SK-N-SH treated with all-trans-retinoic acid at 6 μM for 48 hours (cell line): Measurements from ENCODE around the gene ZBTB38.

Experiments used
- ATAC-seq: fragments of 200-7000 bp; cut with Tn5 transposase; 3 replicates; pipeline ENCODE4 v1.9.1; 2020; ENCODE audit warnings: mild to moderate bottlenecking, moderate library complexity
- ARNTL ChIP-seq: fragments of 450-650 bp; formaldehyde crosslinking; IDR thresholded peaks from 2 replicates; pipeline ENCODE4 v1.5.0; 2020; ENCODE audit warnings: low read depth, mild to moderate bottlenecking, moderate library complexity, borderline replicate concordance
- BACH2 ChIP-seq: fragments of 250-450 bp; sonication (Bioruptor Pico); IDR thresholded peaks from 2 replicates; pipeline ENCODE4 v1.9.0; 2021; ENCODE audit warnings: mild to moderate bottlenecking, borderline replicate concordance
- CSDC2 ChIP-seq: fragments of 250-450 bp; sonication (Bioruptor Pico); IDR thresholded peaks from 2 replicates; pipeline ENCODE4 v1.5.0; 2020; ENCODE audit warnings: mild to moderate bottlenecking, moderate library complexity
- ESRRG ChIP-seq: fragments of 250-450 bp; sonication (Bioruptor Pico); IDR thresholded peaks from 2 replicates; pipeline ENCODE4 v1.6.1; 2021; ENCODE audit warnings: mild to moderate bottlenecking
- ISL1 ChIP-seq: fragments of 250-450 bp; sonication (Bioruptor Pico); IDR thresholded peaks from 2 replicates; pipeline ENCODE4 v2.1.2; 2022; ENCODE audit warnings: mild to moderate bottlenecking, moderate library complexity
- OSR1 ChIP-seq: fragments of 250-450 bp; sonication (Bioruptor Pico); IDR thresholded peaks from 2 replicates; pipeline ENCODE4 v1.8.0; 2022; ENCODE audit warnings: moderate library complexity, mild to moderate bottlenecking, inconsistent platforms
- PATZ1 ChIP-seq: fragments of 250-450 bp; sonication (Bioruptor Pico); IDR thresholded peaks from 2 replicates; pipeline ENCODE4 v1.8.0; 2020; ENCODE audit warnings: mild to moderate bottlenecking, moderate library complexity, borderline replicate concordance
- POU6F1 ChIP-seq: fragments of 250-450 bp; sonication (Bioruptor Pico); IDR thresholded peaks from 2 replicates; pipeline ENCODE4 v1.8.0; 2021; ENCODE audit warnings: low read depth, mild to moderate bottlenecking, moderate library complexity, borderline replicate concordance
- RARB ChIP-seq: fragments of 250-450 bp; sonication (Bioruptor Pico); IDR thresholded peaks from 2 replicates; pipeline ENCODE4 v1.8.0; 2021; ENCODE audit warnings: mild to moderate bottlenecking, moderate library complexity
- SNAI2 ChIP-seq: fragments of 250-450 bp; sonication (Bioruptor Pico); IDR thresholded peaks from 2 replicates; pipeline ENCODE4 v1.5.0; 2020; ENCODE audit warnings: mild to moderate bottlenecking, moderate library complexity
- TCF4 ChIP-seq: fragments of 250-450 bp; sonication (Bioruptor Pico); IDR thresholded peaks from 2 replicates; pipeline ENCODE4 v1.8.0; 2021; ENCODE audit warnings: mild to moderate bottlenecking, moderate library complexity, borderline replicate concordance
- TOX ChIP-seq: fragments of 250-450 bp; sonication (Bioruptor Pico); IDR thresholded peaks from 2 replicates; pipeline ENCODE4 v1.8.0; 2021; ENCODE audit warnings: mild to moderate bottlenecking, moderate library complexity, borderline replicate concordance
- ZC3H10 ChIP-seq: fragments of 250-450 bp; sonication (Bioruptor Pico); IDR thresholded peaks from 2 replicates; pipeline ENCODE4 v1.5.1; 2021; ENCODE audit warnings: mild to moderate bottlenecking, moderate library complexity
- ZFP3 ChIP-seq: fragments of 250-450 bp; sonication (Bioruptor Pico); IDR thresholded peaks from 2 replicates; pipeline ENCODE4 v1.5.0; 2020; ENCODE audit warnings: mild to moderate bottlenecking, moderate library complexity
- ZFP30 ChIP-seq: fragments of 450-650 bp; formaldehyde crosslinking; IDR thresholded peaks from 2 replicates; pipeline ENCODE4 v1.5.0; 2022; ENCODE audit warnings: mild to moderate bottlenecking, moderate library complexity
- ZNF70 ChIP-seq: fragments of 450-650 bp; formaldehyde crosslinking; IDR thresholded peaks from 2 replicates; pipeline ENCODE4 v1.5.0; 2020; ENCODE audit warnings: mild to moderate bottlenecking, moderate library complexity
- ZNF8 ChIP-seq: fragments of 450-650 bp; formaldehyde crosslinking; IDR thresholded peaks from 2 replicates; pipeline ENCODE4 v1.5.0; 2020; ENCODE audit warnings: mild to moderate bottlenecking, moderate library complexity
- TF ChIP-seq, protein P1 (sequence below): fragments of 250-450 bp; sonication (Bioruptor Pico); IDR thresholded peaks from 2 replicates; pipeline ENCODE4 v1.5.1; 2021; ENCODE audit warnings: mild to moderate bottlenecking, moderate library complexity
- TF ChIP-seq, protein P2 (sequence below): fragments of 250-450 bp; sonication (Bioruptor Pico); IDR thresholded peaks from 2 replicates; pipeline ENCODE4 v1.5.1; 2020; ENCODE audit warnings: low read depth, mild to moderate bottlenecking, moderate library complexity

The ZBTB38 gene

GRCh38 chr3:141391991-141392316 lies 23.6 kb downstream of the ZBTB38 start:
- TF ChIP-seq PATZ1 (no peak), ZC3H10 (CRISPR knock-in tag) (no peak), TOX (no peak), POU6F1 (CRISPR knock-in tag) (no peak), ZNF70 (CRISPR knock-in tag) (no peak), ZFP3 (no peak), ARNTL (no peak), ESRRG (CRISPR knock-in tag) (no peak), TCF4 (CRISPR knock-in tag) (no peak), ZNF8 (CRISPR knock-in tag) (no peak), ZFP30 (CRISPR knock-in tag) (no peak), SNAI2 (CRISPR knock-in tag) (no peak)
- TF ChIP-seq, protein P1, sequence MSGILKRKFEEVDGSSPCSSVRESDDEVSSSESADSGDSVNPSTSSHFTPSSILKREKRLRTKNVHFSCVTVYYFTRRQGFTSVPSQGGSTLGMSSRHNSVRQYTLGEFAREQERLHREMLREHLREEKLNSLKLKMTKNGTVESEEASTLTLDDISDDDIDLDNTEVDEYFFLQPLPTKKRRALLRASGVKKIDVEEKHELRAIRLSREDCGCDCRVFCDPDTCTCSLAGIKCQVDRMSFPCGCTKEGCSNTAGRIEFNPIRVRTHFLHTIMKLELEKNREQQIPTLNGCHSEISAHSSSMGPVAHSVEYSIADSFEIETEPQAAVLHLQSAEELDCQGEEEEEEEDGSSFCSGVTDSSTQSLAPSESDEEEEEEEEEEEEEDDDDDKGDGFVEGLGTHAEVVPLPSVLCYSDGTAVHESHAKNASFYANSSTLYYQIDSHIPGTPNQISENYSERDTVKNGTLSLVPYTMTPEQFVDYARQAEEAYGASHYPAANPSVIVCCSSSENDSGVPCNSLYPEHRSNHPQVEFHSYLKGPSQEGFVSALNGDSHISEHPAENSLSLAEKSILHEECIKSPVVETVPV (CRISPR knock-in tag) = no peak
- TF ChIP-seq, protein P2, sequence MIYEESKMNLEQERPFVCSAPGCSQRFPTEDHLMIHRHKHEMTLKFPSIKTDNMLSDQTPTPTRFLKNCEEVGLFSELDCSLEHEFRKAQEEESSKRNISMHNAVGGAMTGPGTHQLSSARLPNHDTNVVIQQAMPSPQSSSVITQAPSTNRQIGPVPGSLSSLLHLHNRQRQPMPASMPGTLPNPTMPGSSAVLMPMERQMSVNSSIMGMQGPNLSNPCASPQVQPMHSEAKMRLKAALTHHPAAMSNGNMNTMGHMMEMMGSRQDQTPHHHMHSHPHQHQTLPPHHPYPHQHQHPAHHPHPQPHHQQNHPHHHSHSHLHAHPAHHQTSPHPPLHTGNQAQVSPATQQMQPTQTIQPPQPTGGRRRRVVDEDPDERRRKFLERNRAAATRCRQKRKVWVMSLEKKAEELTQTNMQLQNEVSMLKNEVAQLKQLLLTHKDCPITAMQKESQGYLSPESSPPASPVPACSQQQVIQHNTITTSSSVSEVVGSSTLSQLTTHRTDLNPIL = no peak
- ATAC-seq = no peak

GRCh38 chr3:141392416-141392815 lies 24.1 kb downstream of the ZBTB38 start:
- TF ChIP-seq, protein P1 (CRISPR knock-in tag) = no peak
- no peak for TF ChIP-seq ZNF70 (CRISPR knock-in tag)
- TF ChIP-seq ARNTL = no peak
- TF ChIP-seq ESRRG (CRISPR knock-in tag) = no peak
- no peak for TF ChIP-seq TOX
- TF ChIP-seq OSR1 (CRISPR knock-in tag) = no peak
- TF ChIP-seq RARB = no peak
- TF ChIP-seq ZNF8 (CRISPR knock-in tag) = no peak
- TF ChIP-seq ISL1 (CRISPR knock-in tag) = no peak
- TF ChIP-seq CSDC2 (CRISPR knock-in tag) = no peak
- no peak for TF ChIP-seq BACH2 (CRISPR knock-in tag)
- no peak for TF ChIP-seq SNAI2 (CRISPR knock-in tag)
- no peak for TF ChIP-seq ZFP3
- no peak for TF ChIP-seq ZFP30 (CRISPR knock-in tag)
- TF ChIP-seq, protein P2 = no peak
- TF ChIP-seq TCF4 (CRISPR knock-in tag) = no peak
- TF ChIP-seq PATZ1 = no peak
- no peak for ATAC-seq
